K562 (cell line): ENCODE measurements around the gene DUSP21. TPM values are rescaled to one million over a fixed set of nuclear protein-coding genes. Genes with fewer than 3 reads are reported as not detected.
A peak's percentile ranks its signal among the peaks of the same experiment; 100 is the strongest.

ENCODE experiments used
- HIVEP1 ChIP-seq: fragments of 250-450 bp; sonication (Bioruptor Pico); IDR thresholded peaks from 2 replicates; pipeline ENCODE4 v1.4.0; 2020; ENCODE audit warnings: mild to moderate bottlenecking
- L3MBTL2 ChIP-seq: fragments of 450-650 bp; IDR thresholded peaks from 2 replicates; pipeline ENCODE4 v1.6.1; 2016; ENCODE audit warnings: mild to moderate bottlenecking, moderate library complexity
- MYC ChIP-seq, 2 experiments: fragments of 250-450 bp in 1 of 2; sonication (Bioruptor Pico) in 1 of 2; IDR thresholded peaks; 2 replicates each; pipeline versions ENCODE4 v1.5.1 to v1.6.1; 2012 to 2021; ENCODE audit warnings: low read depth in 2 of 2, borderline replicate concordance in 1 of 2, improper control_type of control experiment in 1 of 2, low read length in 1 of 2, mild to moderate bottlenecking in 1 of 2, moderate library complexity in 1 of 2
- NR4A1 ChIP-seq, 2 experiments: fragments of 250-450 bp in 1 of 2; fragments of 450-650 bp in 1 of 2; sonication (Bioruptor Pico) in 1 of 2; IDR thresholded peaks; 2 replicates each; pipeline versions ENCODE4 v1.4.0 to v1.6.1; 2016 to 2020; ENCODE audit warnings: mild to moderate bottlenecking in 2 of 2, missing compliant biosample characterization in 1 of 2, missing genetic modification characterization in 1 of 2, moderate library complexity in 1 of 2
- PHTF2 ChIP-seq: fragments of 250-450 bp; sonication (Bioruptor Pico); IDR thresholded peaks from 2 replicates; pipeline ENCODE4 v1.5.0; 2021; ENCODE audit warnings: mild to moderate bottlenecking
- POLR2AphosphoS2 ChIP-seq: IDR thresholded peaks from 2 replicates; pipeline ENCODE4 v1.6.1; 2012; ENCODE audit warnings: low read length, improper control_type of control experiment
- POLR3G ChIP-seq: IDR thresholded peaks from 2 replicates; pipeline ENCODE4 v1.6.1; 2011; ENCODE audit not compliant: insufficient read length, insufficient replicate concordance; ENCODE audit errors: extremely low read depth
- RNF219 ChIP-seq: fragments of 250-450 bp; sonication (Bioruptor Pico); IDR thresholded peaks from 2 replicates; pipeline ENCODE4 v1.5.0; 2022; ENCODE audit warnings: mild to moderate bottlenecking
- SLC30A9 ChIP-seq: fragments of 250-450 bp; sonication (Bioruptor Pico); IDR thresholded peaks from 2 replicates; pipeline ENCODE4 v1.8.0; 2022; ENCODE audit warnings: mild to moderate bottlenecking, moderate library complexity
- SRF ChIP-seq, 2 experiments: fragments of 250-450, 450-650 bp in 1 of 2; sonication (Bioruptor Pico) in 1 of 2; sonication (generic) in 1 of 2; formaldehyde crosslinking; IDR thresholded peaks; 2 replicates each; pipeline versions ENCODE4 v1.5.0 to v1.5.1; 2020 to 2022; ENCODE audit warnings: mild to moderate bottlenecking in 1 of 2, missing genetic modification reagents in 1 of 2
- THAP12 ChIP-seq: fragments of 250-450 bp; sonication (Bioruptor Pico); IDR thresholded peaks from 2 replicates; pipeline ENCODE4 v1.9.0; 2021; ENCODE audit warnings: mild to moderate bottlenecking, inconsistent platforms
- THRB ChIP-seq: fragments of 450-650 bp; formaldehyde crosslinking; conservative IDR thresholded peaks from 2 replicates; pipeline ENCODE4 v1.4.0; 2022; ENCODE audit warnings: mild to moderate bottlenecking, missing genetic modification characterization
- ZKSCAN3 ChIP-seq: fragments of 250-450 bp; sonication (Bioruptor Pico); IDR thresholded peaks from 2 replicates; pipeline ENCODE4 v1.4.0; 2020
- ZNF165 ChIP-seq: fragments of 250-450 bp; sonication (Bioruptor Pico); IDR thresholded peaks from 2 replicates; pipeline ENCODE4 v1.4.0; 2020; ENCODE audit warnings: borderline replicate concordance
- ZNF253 ChIP-seq: fragments of 250-450 bp; sonication (Bioruptor Pico); conservative IDR thresholded peaks from 2 replicates; pipeline ENCODE4 v1.6.1; 2021; ENCODE audit warnings: mild to moderate bottlenecking
- ZNF277 ChIP-seq: fragments of 250-450 bp; sonication (Bioruptor Pico); IDR thresholded peaks from 2 replicates; pipeline ENCODE4 v1.8.0; 2022; ENCODE audit warnings: inconsistent platforms, mild to moderate bottlenecking, moderate library complexity, borderline replicate concordance
- ZNF436 ChIP-seq: fragments of 250-450, 450-650 bp; sonication (Bioruptor Pico); formaldehyde crosslinking; IDR thresholded peaks from 2 replicates; pipeline ENCODE4 v1.7.0; 2020; ENCODE audit warnings: mild to moderate bottlenecking
- ZSCAN32 ChIP-seq: fragments of 450-650 bp; formaldehyde crosslinking; IDR thresholded peaks from 2 replicates; pipeline ENCODE4 v1.4.0; 2020; ENCODE audit warnings: mild to moderate bottlenecking, moderate library complexity
- polyA plus RNA-seq, 8 experiments: library from polyadenylated mRNA; depleted of rRNA in 4 of 8; stranded (reverse) in 5 of 8; unstranded in 3 of 8; fragments of >200 nt; fragmentation: Nextera tagmentation in 2 of 8; fragmentation: Illumina TruSeq in 1 of 8; extraction: Ambion mirVana in 2 of 8; extraction: Trizol in 1 of 8; gene quantifications; 2 replicates each; pipeline versions ENCODE4 v1.2.1 to v1.2.3, GENCODE V29; 2011 to 2014; ENCODE audit warnings: inconsistent platforms in 1 of 8, missing spikeins in 1 of 8
- total RNA-seq, 7 experiments: library from RNA; depleted of rRNA in 6 of 7; stranded (reverse); fragments of >200 nt in 6 of 7; fragmentation: Illumina TruSeq in 2 of 7; extraction: Trizol in 2 of 7; gene quantifications; 2 replicates each; pipeline versions ENCODE4 v1.2.1 to v1.2.3, GENCODE V29; 2011 to 2021; ENCODE audit warnings: low replicate concordance in 1 of 7

DUSP21 gene
- total and polyA plus RNA-seq, 9 of the 15 experiments (the other 6 are each of a cell fraction or from before 2014, with no cell fraction given) = 0.14 to 2.5 (median 1.3) TPM

GRCh38 chrX:44876767-44877166 is 32.9 kb downstream of the DUSP21 start (continued):
- TF ChIP-seq SLC30A9 (CRISPR knock-in tag) (peak; percentile 96), THRB (CRISPR knock-in tag) (no peak), PHTF2 (peak; percentile 90), RNF219 (CRISPR knock-in tag) (peak; percentile 86; the same call in 1 of the 2 replicates), ZKSCAN3 (0 out of 2 replicates have a peak, but pooled peaks have one; percentile 34), POLR3G (no peak), ZNF165 (CRISPR knock-in tag) (no peak), SRF (CRISPR knock-in tag; IDR thresholded peaks at IDR 0.05) (peak in 1 of 2 experiments; percentile 42; a peak in 1 of 4 replicates), MYC (IDR thresholded peaks at IDR 0.05; ENCODE audit: low read depth, low read length) (no peak), MYC (CRISPR knock-in tag; IDR thresholded peaks at IDR 0.05; ENCODE audit: borderline replicate concordance, low read depth) (peak; percentile 47; the same call in 1 of the 2 replicates), HIVEP1 (CRISPR knock-in tag) (0 out of 2 replicates have a peak, but pooled peaks have one; percentile 46), L3MBTL2 (no peak), NR4A1 (CRISPR knock-in tag; IDR thresholded peaks at IDR 0.05) (no peak), NR4A1 (tag; IDR thresholded peaks at IDR 0.05) (no peak), POLR2AphosphoS2 (no peak), ZNF253 (peak; percentile 70; the same call in 1 of the 2 replicates), ZNF277 (CRISPR knock-in tag) (peak; percentile 99), ZNF436 (CRISPR knock-in tag) (peak; percentile 77; the same call in 1 of the 2 replicates), THAP12 (CRISPR knock-in tag) (peak; percentile 90), ZSCAN32 (CRISPR knock-in tag) (no peak)
